22Rv1 (cell line): ENCODE measurements around the gene SYNE1.
"Not testable (repeated sequence)": the region's sequence is repeated elsewhere in the genome, so short reads cannot be mapped to it uniquely, and the experiment has no call there.

Experiments used
- CTCF ChIP-seq: fragments of 450-650 bp; IDR thresholded peaks from 2 replicates; pipeline ENCODE4 v1.5.1; 2017; ENCODE audit warnings: mild to moderate bottlenecking
- ZFX ChIP-seq: fragments of 450-650 bp; IDR thresholded peaks from 2 replicates; pipeline ENCODE4 v1.6.1; 2017; ENCODE audit warnings: antibody characterized with exemption, borderline replicate concordance

DNA sequence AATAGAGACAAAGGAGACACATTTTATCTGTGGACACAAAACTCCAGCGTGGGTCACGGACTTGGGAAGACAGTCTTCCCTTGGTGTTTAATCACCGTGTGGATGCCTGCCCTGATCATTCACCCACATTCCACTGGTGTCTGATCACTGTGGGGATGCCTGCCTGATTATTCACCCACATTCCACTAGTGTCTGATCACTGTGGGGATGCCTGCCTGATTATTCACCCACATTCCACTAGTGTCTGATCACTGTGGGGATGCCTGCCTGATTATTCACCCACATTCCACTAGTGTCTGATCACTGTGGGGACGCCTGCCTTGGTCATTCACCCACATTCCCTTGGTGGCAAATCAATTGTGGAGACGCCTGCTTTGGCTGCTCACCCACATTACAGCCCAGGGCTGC, 146.2 kb downstream of the SYNE1 start:
- not testable (repeated sequence) for TF ChIP-seq CTCF, ZFX
